Pulmonary artery endothelial cell (primary cell): ENCODE data around the gene ABHD2. TPM values are rescaled to one million over a fixed set of nuclear protein-coding genes. Genes with fewer than 3 reads are reported as not detected.
"Not testable (repeated sequence)": the region's sequence is repeated elsewhere in the genome, so short reads cannot be mapped to it uniquely, and the experiment has no call there.

Experiments
- DNase-seq: peaks from one replicate; pipeline ENCODE4 v3.0.0-alpha.2; 2011; ENCODE audit warnings: low read depth, low spot score
- total RNA-seq: library from RNA; depleted of rRNA; stranded (reverse); fragments of >200 nt; gene quantifications from 2 replicates; pipeline ENCODE4 v1.2.3, GENCODE V29; 2014

Gene ABHD2
- total RNA-seq, 1 donor from 2014 or later = 60.9 TPM

- no peak for DNase-seq
Measured at GRCh38 chr15:89225588-89225987, 137.3 kb downstream of the ABHD2 start.

- no peak for DNase-seq
Measured at GRCh38 chr15:89226359-89227221, 138.3 kb downstream of the ABHD2 start.

- no peak for DNase-seq
Measured at GRCh38 chr15:89227425-89227824, 139.2 kb downstream of the ABHD2 start.

GRCh38 chr15:89230277-89230676, 142.0 kb downstream of the ABHD2 start:
- no peak for DNase-seq

GRCh38 chr15:89231832-89232231, 143.6 kb downstream of the ABHD2 start:
- no peak for DNase-seq

- not testable (repeated sequence) for DNase-seq
Measured at GRCh38 chr15:89239883-89240810, 151.9 kb downstream of the ABHD2 start.

DNA sequence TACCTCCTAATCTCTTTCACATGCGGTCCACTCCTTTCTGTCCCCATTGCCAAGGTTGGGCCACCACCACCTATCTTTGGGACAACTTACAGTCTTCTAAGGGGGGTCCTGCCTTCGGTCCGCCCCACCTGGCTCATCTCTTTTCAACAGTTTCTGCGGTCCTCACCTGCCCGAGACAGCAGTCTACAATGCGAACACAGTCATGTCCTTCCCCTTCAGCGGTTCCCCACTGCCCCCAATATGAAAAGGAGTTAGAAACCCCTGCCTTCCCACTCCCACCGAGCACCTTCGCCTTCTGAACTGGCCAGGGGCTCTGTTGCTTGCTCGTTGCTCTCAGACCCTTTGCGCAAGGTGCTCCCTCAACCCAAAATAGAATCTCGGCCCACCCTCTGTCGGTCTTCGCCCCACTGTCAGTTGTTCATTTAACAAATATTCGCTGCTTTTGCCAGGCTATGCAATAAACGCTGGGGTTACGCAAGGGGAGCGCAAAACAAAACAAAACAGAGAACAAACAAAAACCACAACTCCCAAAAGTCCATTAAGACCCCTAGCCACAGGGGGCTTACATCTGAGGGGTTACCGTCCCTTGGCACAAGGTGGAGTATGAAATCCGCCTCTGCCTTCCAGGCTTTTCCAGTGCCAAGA, 154.9 kb downstream of the ABHD2 start:
- DNase-seq = no peak

DNA sequence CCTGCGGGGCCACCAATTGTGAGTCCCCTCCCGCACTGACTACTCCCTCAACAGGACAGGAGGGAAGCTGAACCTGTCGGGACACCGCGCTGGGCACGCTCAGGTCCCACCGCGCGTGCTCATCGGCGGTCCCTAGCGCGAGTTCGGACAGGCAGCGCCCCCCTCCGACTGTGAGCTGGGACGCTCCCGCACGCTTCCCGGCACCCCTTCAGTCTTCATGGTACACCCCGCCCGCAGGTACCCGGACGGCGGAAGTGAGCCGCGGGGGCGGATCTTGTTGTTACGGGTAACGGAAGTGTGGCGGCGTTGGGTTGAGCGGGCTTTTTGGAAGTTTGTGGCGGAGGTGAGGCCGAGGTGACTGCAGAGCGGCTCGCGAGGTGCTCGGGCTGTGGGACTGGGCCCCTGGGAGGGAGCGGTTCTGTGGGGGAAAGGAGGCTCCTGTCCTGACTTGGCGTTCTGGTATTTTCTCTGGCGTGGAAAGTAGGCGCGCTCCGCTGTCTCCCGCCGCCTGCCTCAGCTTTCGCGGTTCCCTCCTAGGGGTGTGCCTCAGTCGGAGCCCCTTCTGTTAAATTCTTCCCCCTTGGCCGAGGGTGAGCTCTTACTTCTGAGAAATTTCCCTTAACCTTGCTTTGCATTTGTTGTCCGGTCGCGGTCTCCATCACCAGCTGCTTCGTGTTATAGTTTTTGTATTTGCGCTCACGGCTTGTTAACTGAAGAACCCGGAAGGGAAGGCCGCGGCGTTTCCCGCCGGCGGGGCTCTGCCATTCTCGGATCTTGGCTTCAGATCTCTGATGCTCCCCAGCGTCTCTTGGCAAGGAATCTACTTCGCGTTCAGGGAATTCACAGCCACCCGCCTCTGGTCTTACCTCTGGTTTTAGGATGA, 155.7 kb downstream of the ABHD2 start, which contains the start of gene FANCI:
Gene FANCI (plus strand): TSS at position 289 of the 883 bp plus-strand sequence. CDS start 3,669 bp downstream, outside the sequence.
- DNase-seq = peak; percentile 67

- no peak for DNase-seq
Measured at GRCh38 chr15:89244574-89244903, 156.3 kb downstream of the ABHD2 start.

DNA sequence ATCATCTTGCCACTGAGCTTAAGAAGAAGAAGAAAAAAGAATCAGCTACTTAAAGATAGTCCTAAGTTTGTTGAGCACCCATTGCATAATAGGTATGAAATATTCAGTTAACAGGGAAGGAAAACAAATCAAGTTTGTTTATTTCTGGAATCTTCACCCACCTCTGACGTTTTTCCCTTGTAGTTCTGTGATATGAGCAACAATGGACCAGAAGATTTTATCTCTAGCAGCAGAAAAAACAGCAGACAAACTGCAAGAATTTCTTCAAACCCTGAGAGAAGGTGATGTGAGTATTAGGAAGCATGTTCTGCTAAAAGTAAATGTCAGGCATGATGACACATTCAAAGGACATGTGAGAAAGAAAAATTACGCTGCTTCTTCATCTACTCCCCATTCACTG, 159.2 kb downstream of the ABHD2 start:
- no peak for DNase-seq

- DNase-seq = no peak
Measured at GRCh38 chr15:89248584-89248983, 160.3 kb downstream of the ABHD2 start.

- not testable (repeated sequence) for DNase-seq
Measured at GRCh38 chr15:89250142-89250541, 161.9 kb downstream of the ABHD2 start.

Other genes with a start within 250 kb of the ABHD2 start
- gene HAPLN3, start 192.9 kb upstream of the ABHD2 start, total RNA-seq = 15.5 and 35.9 TPM in 2 replicates
- gene MFGE8, start 175.1 kb upstream of the ABHD2 start, total RNA-seq = 24.0 and 25.8 TPM in 2 replicates
- gene RLBP1, start 133.1 kb downstream of the ABHD2 start, total RNA-seq = not detected in 2 replicates
- 36.5 and 55.3 TPM in 2 replicates for gene FANCI, start 155.5 kb downstream of the ABHD2 start, total RNA-seq
- gene POLG, start 246.4 kb downstream of the ABHD2 start, total RNA-seq = 82.8 and 110 TPM in 2 replicates